ENCODE results near the gene POT1. TPM values are rescaled to one million over a fixed set of nuclear protein-coding genes. Genes with fewer than 3 reads are reported as not detected.

Gene POT1
- 36.7 and 37.5 TPM in 2 replicates for total RNA-seq

GRCh38 chr7:124929467-124930172 is at the start of gene POT1:
POT1 (minus strand) TSS chr7:124929825; CDS start chr7:124897173, 32,652 bp downstream.

Other genes with a start within 250 kb of the POT1 start
- gene GPR37, start 164.0 kb downstream of the POT1 start, total RNA-seq, result 3.3 and 3.8 TPM in 2 replicates

Data from smooth muscle cell of bladder (primary cell).